ENCODE results near the gene HEMK1. TPM values are rescaled to one million over a fixed set of nuclear protein-coding genes. Genes with fewer than 3 reads are reported as not detected.

Gene HEMK1
- total RNA-seq, 2 experiments from 2014 or later = 12.4 to 14.6 TPM

DNA sequence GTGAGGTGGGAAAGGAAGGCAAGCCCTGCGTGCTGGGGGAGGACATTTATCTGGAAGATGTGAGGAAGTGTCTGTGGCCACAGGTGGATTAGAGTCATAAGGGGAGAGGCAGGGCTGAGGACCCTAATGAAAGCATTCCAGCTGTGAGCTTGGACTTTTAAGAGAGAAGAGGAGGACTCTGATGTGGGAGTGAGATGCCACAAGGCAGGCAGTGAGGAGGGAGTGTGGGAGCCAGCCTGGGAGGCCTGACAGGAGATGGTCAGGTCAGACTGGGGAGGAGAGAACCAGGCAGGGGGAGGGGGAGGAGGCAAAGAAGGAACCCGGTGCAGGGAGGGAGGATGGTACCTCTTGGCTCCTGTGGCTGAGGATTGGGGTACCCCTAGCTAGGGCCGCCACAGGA is 68.6 kb downstream of the HEMK1 start:
- Histone ChIP-seq H3K36me3 (ENCODE audit: insufficient read depth, low read length) (peaks cover 55% of the 10 kb centered on the region), H3K27ac (ENCODE audit: low read depth in 1 of 2, low read length in 2 of 2) (no peak overlapping the region), H3K27me3 (ENCODE audit: control insufficient read depth in 1 of 2, insufficient read depth in 2 of 2, low read length in 2 of 2) (no peaks in the 10 kb centered on the region), H3K4me3 (ENCODE audit: low read length) (no peak overlapping the region), H3K9me3 (ENCODE audit: control insufficient read depth in 1 of 2, insufficient read depth in 1 of 2, low read length in 2 of 2) (no peaks in the 10 kb centered on the region), H3K4me1 (ENCODE audit: insufficient read depth, low read length) (peaks cover 54% of the 10 kb centered on the region)
- Mint-ChIP-seq H3K4me1 (ENCODE audit: low read depth) (peaks cover 44% of the 10 kb centered on the region), H3K27me3 (no peaks in the 10 kb centered on the region), H3K4me3 (no peak overlapping the region), H3K36me3 (ENCODE audit: low read depth) (peaks cover 57% of the 10 kb centered on the region), H3K9me3 (no peaks in the 10 kb centered on the region), H3K27ac (peak overlapping the region; percentile 65)
- ChIA-PET CTCF (interaction anchor here (0.6 kb wide), 1 partner anchor 23 kb away, joined by 3 read pairs; no protein-coding TSS in a partner anchor), POLR2A (no interaction called here)
- ATAC-seq (ENCODE audit: poor library complexity) (no peak), DNase-seq (no peak)
- intact Hi-C loops (cut with DNase I, micrococcal nuclease) = loop anchor here in 1 of 2 experiments (5.0 kb wide), 1 partner anchor 791 kb away; no protein-coding TSS in a partner anchor
- TF ChIP-seq, protein P1, sequence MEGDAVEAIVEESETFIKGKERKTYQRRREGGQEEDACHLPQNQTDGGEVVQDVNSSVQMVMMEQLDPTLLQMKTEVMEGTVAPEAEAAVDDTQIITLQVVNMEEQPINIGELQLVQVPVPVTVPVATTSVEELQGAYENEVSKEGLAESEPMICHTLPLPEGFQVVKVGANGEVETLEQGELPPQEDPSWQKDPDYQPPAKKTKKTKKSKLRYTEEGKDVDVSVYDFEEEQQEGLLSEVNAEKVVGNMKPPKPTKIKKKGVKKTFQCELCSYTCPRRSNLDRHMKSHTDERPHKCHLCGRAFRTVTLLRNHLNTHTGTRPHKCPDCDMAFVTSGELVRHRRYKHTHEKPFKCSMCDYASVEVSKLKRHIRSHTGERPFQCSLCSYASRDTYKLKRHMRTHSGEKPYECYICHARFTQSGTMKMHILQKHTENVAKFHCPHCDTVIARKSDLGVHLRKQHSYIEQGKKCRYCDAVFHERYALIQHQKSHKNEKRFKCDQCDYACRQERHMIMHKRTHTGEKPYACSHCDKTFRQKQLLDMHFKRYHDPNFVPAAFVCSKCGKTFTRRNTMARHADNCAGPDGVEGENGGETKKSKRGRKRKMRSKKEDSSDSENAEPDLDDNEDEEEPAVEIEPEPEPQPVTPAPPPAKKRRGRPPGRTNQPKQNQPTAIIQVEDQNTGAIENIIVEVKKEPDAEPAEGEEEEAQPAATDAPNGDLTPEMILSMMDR (IDR thresholded peaks at IDR 0.05) = no peak

DNA sequence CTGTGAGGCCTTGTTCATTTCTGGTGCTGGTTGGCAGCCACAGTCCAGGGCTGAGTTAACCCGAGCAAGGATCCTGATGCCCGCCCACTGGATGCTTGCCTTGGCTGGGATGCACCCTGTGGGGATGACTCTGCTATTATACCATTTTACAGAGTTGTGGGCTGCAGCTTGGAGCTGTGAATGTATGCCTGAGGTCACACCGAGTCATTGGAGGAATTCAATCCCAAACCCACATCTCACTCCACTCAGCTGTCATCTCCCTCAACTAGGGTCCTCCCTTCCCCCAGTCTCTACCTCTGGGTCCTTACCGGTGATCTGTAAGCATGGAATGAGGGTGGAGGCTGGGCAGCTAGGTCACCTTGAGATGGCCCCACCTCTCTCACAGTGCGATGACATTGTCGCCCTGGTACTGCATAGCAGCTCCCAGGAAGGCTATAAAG is 69.8 kb downstream of the HEMK1 start:
- H3K4me1 Mint-ChIP-seq (ENCODE audit: low read depth) = peaks cover 33% of the 10 kb centered on the region
- H3K4me3 ChIP-seq (ENCODE audit: low read length) = no peak overlapping the region
- H3K27ac Mint-ChIP-seq = peak overlapping the region; percentile 55
- no peak for DNase-seq
- peaks cover 66% of the 10 kb centered on the region for H3K36me3 ChIP-seq (ENCODE audit: insufficient read depth, low read length)
- no peak for ATAC-seq (ENCODE audit: poor library complexity)
- no peak overlapping the region for H3K4me3 Mint-ChIP-seq
- TF ChIP-seq, protein P1 (IDR thresholded peaks at IDR 0.05) = no peak
- H3K9me3 Mint-ChIP-seq = no peaks in the 10 kb centered on the region
- H3K4me1 ChIP-seq (ENCODE audit: insufficient read depth, low read length) = peaks cover 44% of the 10 kb centered on the region
- H3K27ac ChIP-seq (ENCODE audit: low read depth in 1 of 2, low read length in 2 of 2) = no peak overlapping the region
- POLR2A ChIA-PET = no interaction called here
- CTCF ChIA-PET = no interaction called here
- H3K27me3 ChIP-seq (ENCODE audit: control insufficient read depth in 1 of 2, insufficient read depth in 2 of 2, low read length in 2 of 2) = no peaks in the 10 kb centered on the region
- no peaks in the 10 kb centered on the region for H3K9me3 ChIP-seq (ENCODE audit: control insufficient read depth in 1 of 2, insufficient read depth in 1 of 2, low read length in 2 of 2)
- intact Hi-C loops (cut with DNase I, micrococcal nuclease) = loop anchor here in 1 of 2 experiments (5.0 kb wide), 1 partner anchor 792 kb away; no protein-coding TSS in a partner anchor
- H3K36me3 Mint-ChIP-seq (ENCODE audit: low read depth) = peaks cover 58% of the 10 kb centered on the region
- no peaks in the 10 kb centered on the region for H3K27me3 Mint-ChIP-seq

DNA sequence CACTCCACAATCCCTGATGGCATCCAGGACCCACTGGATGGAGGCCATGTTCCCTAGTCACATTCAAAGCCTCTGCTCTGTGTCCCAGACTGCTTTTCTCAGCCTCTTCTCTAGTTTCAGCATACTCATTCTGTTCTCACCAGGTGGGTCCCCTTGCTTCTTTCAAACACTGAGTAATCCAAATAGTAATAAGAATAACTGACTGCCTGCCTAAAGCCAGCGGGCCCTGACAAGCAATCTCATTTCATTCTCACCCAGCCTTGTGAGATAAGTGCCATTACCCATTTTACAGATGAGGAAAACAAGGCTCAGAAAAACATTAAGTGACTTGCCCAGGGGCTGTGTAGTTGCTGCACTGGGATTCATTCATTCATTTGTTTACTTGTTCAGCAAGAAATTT is 73.1 kb downstream of the HEMK1 start:
- H3K36me3 ChIP-seq (ENCODE audit: insufficient read depth, low read length) = peaks cover 88% of the 10 kb centered on the region
- ATAC-seq (ENCODE audit: poor library complexity) = no peak

More for the DNA sequence above, 73.1 kb downstream of the HEMK1 start:
- Histone ChIP-seq H3K4me1 (ENCODE audit: insufficient read depth, low read length) (peaks cover 13% of the 10 kb centered on the region), H3K9me3 (ENCODE audit: control insufficient read depth in 1 of 2, insufficient read depth in 1 of 2, low read length in 2 of 2) (no peaks in the 10 kb centered on the region), H3K27me3 (ENCODE audit: control insufficient read depth in 1 of 2, insufficient read depth in 2 of 2, low read length in 2 of 2) (no peaks in the 10 kb centered on the region), H3K4me3 (ENCODE audit: low read length) (no peak overlapping the region), H3K27ac (ENCODE audit: low read depth in 1 of 2, low read length in 2 of 2) (no peak overlapping the region)
- POLR2A ChIA-PET = no interaction called here
- DNase-seq = no peak
- Mint-ChIP-seq H3K4me1 (ENCODE audit: low read depth) (peaks cover 11% of the 10 kb centered on the region), H3K36me3 (ENCODE audit: low read depth) (peaks cover 79% of the 10 kb centered on the region), H3K27ac (no peak overlapping the region), H3K27me3 (no peaks in the 10 kb centered on the region), H3K4me3 (no peak overlapping the region), H3K9me3 (no peaks in the 10 kb centered on the region)
- intact Hi-C loops (cut with DNase I, micrococcal nuclease) = no loop called here
- CTCF ChIA-PET = no interaction called here
- TF ChIP-seq, protein P1 (IDR thresholded peaks at IDR 0.05) = no peak

All from CD4-positive, alpha-beta T cell (primary cell).